HL-60 (cell line): ENCODE measurements around the gene ESD.

ENCODE experiments used
- CTCF ChIP-seq: IDR thresholded peaks from one replicate; pipeline ENCODE4 v1.5.1; 2011; ENCODE audit warnings: low read length, control low read depth, inconsistent platforms; ENCODE audit not compliant: insufficient read depth
- POLR2AphosphoS5 ChIP-seq: IDR thresholded peaks from 2 replicates; pipeline ENCODE4 v1.6.1; 2012; ENCODE audit warnings: low read depth
- SPI1 ChIP-seq: IDR thresholded peaks from 2 replicates; pipeline ENCODE4 v1.6.1; 2012; ENCODE audit warnings: low read depth, mild to moderate bottlenecking, borderline replicate concordance

- TF ChIP-seq CTCF (no peak), SPI1 (no peak), POLR2AphosphoS5 (no peak)
These were observed 25.6 kb upstream of the ESD start for GRCh38 chr13:46822551-46822950.
